HUES48 (cell line): ENCODE results near the gene GSTA4.
"Not testable (repeated sequence)": the region's sequence is repeated elsewhere in the genome, so short reads cannot be mapped to it uniquely, and the experiment has no call there.

Experiments
- H3K27ac ChIP-seq: one replicate; pipeline ENCODE4 v1.7.0; 2013; ENCODE audit warnings: low read depth, low read length, inconsistent platforms
- H3K27me3 ChIP-seq: 2 replicates; pipeline ENCODE4 v1.6.1; 2013; ENCODE audit warnings: mild to moderate bottlenecking, low read length; ENCODE audit not compliant: control insufficient read depth, insufficient read depth
- H3K36me3 ChIP-seq: 2 replicates; pipeline ENCODE4 v1.6.1; 2013; ENCODE audit warnings: low read length; ENCODE audit not compliant: control insufficient read depth, insufficient read depth
- H3K4me1 ChIP-seq: 2 replicates; pipeline ENCODE4 v1.6.1; 2013; ENCODE audit warnings: mild to moderate bottlenecking, low read length; ENCODE audit not compliant: control insufficient read depth, insufficient read depth
- H3K4me3 ChIP-seq: 2 replicates; pipeline ENCODE4 v1.5.1; 2013; ENCODE audit warnings: mild to moderate bottlenecking, low read depth, low read length
- H3K9ac ChIP-seq: 2 replicates; pipeline ENCODE4 v1.6.1; 2013; ENCODE audit warnings: mild to moderate bottlenecking, low read depth, low read length, moderate library complexity
- H3K9me3 ChIP-seq: 2 replicates; pipeline ENCODE4 v1.6.1; 2013; ENCODE audit warnings: low read length; ENCODE audit not compliant: control insufficient read depth, insufficient read depth

Gene GSTA4

GRCh38 chr6:52995089-52995912 is at the start of gene GSTA4:
GSTA4 (minus strand) TSS chr6:52995284; CDS start chr6:52994243, 1,041 bp downstream.
- H3K27me3 ChIP-seq, H3K36me3 ChIP-seq, H3K9me3 ChIP-seq: not testable (repeated sequence)
- H3K4me3 ChIP-seq = peak within 1 kb of the TSS; percentile 82
- peaks cover 10% of the 10 kb centered on the region for H3K4me1 ChIP-seq
- peak within 1 kb of the TSS; percentile 93 for H3K9ac ChIP-seq
- H3K27ac ChIP-seq = peak within 1 kb of the TSS; percentile 94

- Histone ChIP-seq H3K9ac (no peak overlapping the region), H3K27ac (peak overlapping the region; percentile 46), H3K4me1 (peaks cover 15% of the 10 kb centered on the region), H3K27me3 (no peaks in the 10 kb centered on the region), H3K9me3 (no peaks in the 10 kb centered on the region), H3K4me3 (no peak overlapping the region), H3K36me3 (peaks cover 17% of the 10 kb centered on the region)
Measured at GRCh38 chr6:53044572-53044971, 49.5 kb upstream of the GSTA4 start.

- H3K4me1 ChIP-seq = peaks cover 15% of the 10 kb centered on the region
- peaks cover 22% of the 10 kb centered on the region for H3K36me3 ChIP-seq
- H3K4me3 ChIP-seq = no peak overlapping the region
- H3K27ac ChIP-seq = peak overlapping the region; percentile 46
- H3K27me3 ChIP-seq = no peaks in the 10 kb centered on the region
- no peaks in the 10 kb centered on the region for H3K9me3 ChIP-seq
- H3K9ac ChIP-seq = no peak overlapping the region
Measured at GRCh38 chr6:53044071-53044470, 49.0 kb upstream of the GSTA4 start.

- Histone ChIP-seq H3K9me3 (no peaks in the 10 kb centered on the region), H3K4me1 (peaks cover 15% of the 10 kb centered on the region), H3K27ac (peak overlapping the region; percentile 46), H3K4me3 (no peak overlapping the region), H3K9ac (no peak overlapping the region), H3K36me3 (peaks cover 22% of the 10 kb centered on the region), H3K27me3 (no peaks in the 10 kb centered on the region)
Measured at GRCh38 chr6:53043581-53043980, 48.5 kb upstream of the GSTA4 start.

GRCh38 chr6:53042112-53042511 is 47.0 kb upstream of the GSTA4 start:
- H3K9ac ChIP-seq = no peak overlapping the region
- H3K4me3 ChIP-seq = no peak overlapping the region
- no peaks in the 10 kb centered on the region for H3K9me3 ChIP-seq
- peaks cover 15% of the 10 kb centered on the region for H3K4me1 ChIP-seq
- H3K36me3 ChIP-seq = peaks cover 22% of the 10 kb centered on the region
- no peak overlapping the region for H3K27ac ChIP-seq
- H3K27me3 ChIP-seq = no peaks in the 10 kb centered on the region

GRCh38 chr6:53041356-53041755 is 46.3 kb upstream of the GSTA4 start:
- no peak overlapping the region for H3K9ac ChIP-seq
- H3K9me3 ChIP-seq = no peaks in the 10 kb centered on the region
- no peak overlapping the region for H3K4me3 ChIP-seq
- peaks cover 15% of the 10 kb centered on the region for H3K4me1 ChIP-seq
- H3K27ac ChIP-seq = no peak overlapping the region
- peaks cover 22% of the 10 kb centered on the region for H3K36me3 ChIP-seq
- no peaks in the 10 kb centered on the region for H3K27me3 ChIP-seq

GRCh38 chr6:53038596-53038995 is 43.5 kb upstream of the GSTA4 start:
- no peak overlapping the region for H3K4me3 ChIP-seq
- peaks cover 4% of the 10 kb centered on the region for H3K4me1 ChIP-seq
- no peak overlapping the region for H3K27ac ChIP-seq
- H3K9me3 ChIP-seq = no peaks in the 10 kb centered on the region
- H3K9ac ChIP-seq = no peak overlapping the region
- peaks cover 34% of the 10 kb centered on the region for H3K36me3 ChIP-seq
- no peaks in the 10 kb centered on the region for H3K27me3 ChIP-seq

- no peak overlapping the region for H3K4me3 ChIP-seq
- no peak overlapping the region for H3K27ac ChIP-seq
- H3K27me3 ChIP-seq = no peaks in the 10 kb centered on the region
- H3K9me3 ChIP-seq = no peaks in the 10 kb centered on the region
- no peaks in the 10 kb centered on the region for H3K4me1 ChIP-seq
- H3K36me3 ChIP-seq = peaks cover 36% of the 10 kb centered on the region
- no peak overlapping the region for H3K9ac ChIP-seq
Measured at GRCh38 chr6:53038141-53038540, 43.1 kb upstream of the GSTA4 start.

- no peaks in the 10 kb centered on the region for H3K27me3 ChIP-seq
- no peak overlapping the region for H3K27ac ChIP-seq
- no peak overlapping the region for H3K4me3 ChIP-seq
- peaks cover 43% of the 10 kb centered on the region for H3K36me3 ChIP-seq
- H3K4me1 ChIP-seq = no peaks in the 10 kb centered on the region
- no peaks in the 10 kb centered on the region for H3K9me3 ChIP-seq
- H3K9ac ChIP-seq = no peak overlapping the region
Measured at GRCh38 chr6:53035549-53036213, 40.6 kb upstream of the GSTA4 start.

GRCh38 chr6:53033764-53034163 is 38.7 kb upstream of the GSTA4 start:
- Histone ChIP-seq H3K27ac (no peak overlapping the region), H3K36me3 (peaks cover 42% of the 10 kb centered on the region), H3K4me3 (no peak overlapping the region), H3K4me1 (no peaks in the 10 kb centered on the region), H3K9ac (no peak overlapping the region), H3K9me3 (no peaks in the 10 kb centered on the region), H3K27me3 (no peaks in the 10 kb centered on the region)

- H3K27me3 ChIP-seq = no peaks in the 10 kb centered on the region
- H3K36me3 ChIP-seq = peaks cover 42% of the 10 kb centered on the region
- no peak overlapping the region for H3K4me3 ChIP-seq
Measured at GRCh38 chr6:53032849-53033248, 37.8 kb upstream of the GSTA4 start.

More at GRCh38 chr6:53032849-53033248, 37.8 kb upstream of the GSTA4 start:
- Histone ChIP-seq H3K9me3 (no peaks in the 10 kb centered on the region), H3K9ac (no peak overlapping the region), H3K27ac (no peak overlapping the region), H3K4me1 (no peaks in the 10 kb centered on the region)
